Common myeloid progenitor, CD34-positive (primary cell): ENCODE measurements around the gene HDAC9.

Experiments
- CTCF ChIA-PET: fragments of 350-600 bp; sonication (Branson Sonifier 250); formaldehyde crosslinking; loops from one replicate; lab custom pipeline; 2021; ENCODE audit warnings: antibody characterized with exemption; lab: Charles Lee
- POLR2A ChIA-PET: fragments of 350-600 bp; sonication (Branson Sonifier 250); formaldehyde crosslinking; loops from one replicate; lab custom pipeline; 2021; ENCODE audit warnings: antibody characterized with exemption; lab: Charles Lee
- DNase-seq, 3 donors: peaks; one replicate each; pipeline versions ENCODE4 v3.0.0 to v3.0.0-alpha.2; 2013
- H3K27ac ChIP-seq, 2 experiments: 1 replicate in 1 of 2; 2 replicates in 1 of 2; pipeline ENCODE4 v1.7.0; 2013; ENCODE audit warnings: inconsistent platforms in 2 of 2, low read length in 2 of 2, mild to moderate bottlenecking in 2 of 2, low read depth in 1 of 2, moderate library complexity in 1 of 2; ENCODE audit not compliant: severe bottlenecking in 2 of 2, insufficient read depth in 1 of 2, poor library complexity in 1 of 2
- H3K27me3 ChIP-seq, 5 experiments: replicated peaks in 2 of 5; 1 replicate in 3 of 5; 2 replicates in 2 of 5; pipeline versions ENCODE4 v1.6.1 to v1.7.0; 2013; ENCODE audit warnings: low read length in 4 of 5, mild to moderate bottlenecking in 2 of 5, moderate library complexity in 2 of 5, inconsistent platforms in 1 of 5; ENCODE audit not compliant: insufficient read depth in 5 of 5, control insufficient read depth in 4 of 5
- H3K36me3 ChIP-seq, 4 experiments: 1 replicate in 2 of 4; 2 replicates in 2 of 4; pipeline versions ENCODE4 v1.6.1 to v1.7.0; 2013; ENCODE audit warnings: low read length in 3 of 4, control low read depth in 1 of 4, mild to moderate bottlenecking in 1 of 4; ENCODE audit not compliant: control insufficient read depth in 4 of 4, insufficient read depth in 4 of 4
- H3K4me1 ChIP-seq, 4 experiments: 1 replicate in 3 of 4; 2 replicates in 1 of 4; pipeline versions ENCODE4 v1.6.1 to v1.7.1; 2013; ENCODE audit warnings: low read length in 3 of 4, mild to moderate bottlenecking in 3 of 4, control low read depth in 1 of 4, inconsistent platforms in 1 of 4, moderate library complexity in 1 of 4; ENCODE audit not compliant: control insufficient read depth in 4 of 4, insufficient read depth in 4 of 4; ENCODE audit errors: control extremely low read depth in 1 of 4
- H3K4me3 ChIP-seq, 7 experiments: 1 replicate in 4 of 7; 2 replicates in 3 of 7; pipeline versions ENCODE4 v1.5.1 to v1.7.0; 2013; ENCODE audit warnings: mild to moderate bottlenecking in 7 of 7, low read length in 6 of 7, moderate library complexity in 6 of 7, inconsistent platforms in 2 of 7, low read depth in 2 of 7, control low read depth in 1 of 7; ENCODE audit not compliant: insufficient read depth in 4 of 7, control insufficient read depth in 1 of 7; ENCODE audit errors: extremely low read depth in 1 of 7
- H3K9me3 ChIP-seq, 5 experiments: 1 replicate in 4 of 5; 2 replicates in 1 of 5; pipeline versions ENCODE4 v1.6.1 to v1.7.1; 2013; ENCODE audit warnings: low read length in 4 of 5, mild to moderate bottlenecking in 2 of 5, inconsistent platforms in 1 of 5, low read depth in 1 of 5, moderate library complexity in 1 of 5; ENCODE audit not compliant: control insufficient read depth in 4 of 5, insufficient read depth in 2 of 5; ENCODE audit errors: control extremely low read depth in 1 of 5
- WGBS: methylation state at CpG from one replicate; pipeline ENCODE4 v1.1.5; 2013; ENCODE audit not compliant: insufficient coverage; 5-methylcytosine and 5-hydroxymethylcytosine counted together

HDAC9 gene

DNA sequence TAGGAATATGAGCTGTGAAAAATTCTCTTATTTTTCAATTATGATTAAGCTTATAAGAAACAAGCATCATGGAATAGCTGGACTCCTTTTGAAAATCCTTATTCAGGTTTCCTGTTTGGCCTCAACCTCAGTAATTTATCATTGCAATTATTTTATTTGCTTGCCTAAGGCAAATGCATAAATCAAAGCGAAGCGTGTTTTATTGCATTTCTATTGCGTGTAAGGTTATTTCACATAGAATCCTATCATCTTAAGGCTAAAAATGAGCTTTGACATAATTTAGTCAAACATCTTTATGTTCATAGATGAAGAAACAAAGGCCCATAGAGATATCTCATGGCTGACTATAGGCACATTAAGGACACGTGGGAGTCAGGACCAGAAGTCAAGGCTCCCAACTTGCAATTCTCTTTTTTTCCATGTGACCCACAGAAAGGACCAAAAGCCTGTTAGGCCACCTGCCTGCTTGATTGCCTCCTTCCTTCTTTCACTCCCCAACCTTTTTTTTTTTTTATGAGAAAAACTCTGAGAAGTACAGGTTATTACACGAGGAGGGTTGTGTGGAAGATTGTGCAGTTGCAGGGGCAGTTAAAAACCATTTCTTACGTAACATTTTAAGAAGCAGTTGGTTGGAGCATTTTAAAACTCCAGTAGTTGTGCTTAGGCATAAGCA is 261.0 kb downstream of the HDAC9 start:
- H3K4me1 ChIP-seq: no peaks in the 10 kb centered on the region
- 100% methylated on average over 1 of the region's 6 CpGs for WGBS
- no peak overlapping the region for H3K27ac ChIP-seq
- DNase-seq: no peak
- POLR2A ChIA-PET: interaction anchor here (0.6 kb wide), 1 partner anchor 605 kb away, joined by 8 read pairs; no protein-coding TSS in a partner anchor
- no peaks in the 10 kb centered on the region for H3K9me3 ChIP-seq
- CTCF ChIA-PET: no interaction called here
- H3K4me3 ChIP-seq: no peak overlapping the region
- no peaks in the 10 kb centered on the region for H3K36me3 ChIP-seq
- no peaks in the 10 kb centered on the region for H3K27me3 ChIP-seq

- Histone ChIP-seq H3K27me3 (no peaks in the 10 kb centered on the region), H3K9me3 (no peaks in the 10 kb centered on the region), H3K27ac (no peak overlapping the region), H3K36me3 (no peaks in the 10 kb centered on the region), H3K4me3 (no peak overlapping the region), H3K4me1 (no peaks in the 10 kb centered on the region)
- ChIA-PET CTCF (no interaction called here), POLR2A (no interaction called here)
- 96% methylated on average over 5 of the region's 5 CpGs for WGBS
- no peak for DNase-seq
Measured at GRCh38 chr7:18760046-18760445, 264.5 kb downstream of the HDAC9 start.

- Histone ChIP-seq H3K4me3 (no peak overlapping the region), H3K9me3 (no peaks in the 10 kb centered on the region), H3K27me3 (no peaks in the 10 kb centered on the region), H3K36me3 (no peaks in the 10 kb centered on the region), H3K27ac (no peak overlapping the region), H3K4me1 (no peaks in the 10 kb centered on the region)
- 89% methylated on average over 5 of the region's 7 CpGs for WGBS
- no peak for DNase-seq
- CTCF ChIA-PET: no interaction called here
- POLR2A ChIA-PET: no interaction called here
Measured at GRCh38 chr7:18760631-18761445, 265.3 kb downstream of the HDAC9 start.

- DNase-seq: no peak
- ChIA-PET POLR2A (no interaction called here), CTCF (no interaction called here)
- Histone ChIP-seq H3K9me3 (no peaks in the 10 kb centered on the region), H3K36me3 (no peaks in the 10 kb centered on the region), H3K4me3 (no peak overlapping the region), H3K27me3 (no peaks in the 10 kb centered on the region), H3K27ac (no peak overlapping the region), H3K4me1 (no peaks in the 10 kb centered on the region)
- 92% methylated on average over 3 of the region's 3 CpGs for WGBS
Measured at GRCh38 chr7:18762189-18762588, 266.6 kb downstream of the HDAC9 start.

DNA sequence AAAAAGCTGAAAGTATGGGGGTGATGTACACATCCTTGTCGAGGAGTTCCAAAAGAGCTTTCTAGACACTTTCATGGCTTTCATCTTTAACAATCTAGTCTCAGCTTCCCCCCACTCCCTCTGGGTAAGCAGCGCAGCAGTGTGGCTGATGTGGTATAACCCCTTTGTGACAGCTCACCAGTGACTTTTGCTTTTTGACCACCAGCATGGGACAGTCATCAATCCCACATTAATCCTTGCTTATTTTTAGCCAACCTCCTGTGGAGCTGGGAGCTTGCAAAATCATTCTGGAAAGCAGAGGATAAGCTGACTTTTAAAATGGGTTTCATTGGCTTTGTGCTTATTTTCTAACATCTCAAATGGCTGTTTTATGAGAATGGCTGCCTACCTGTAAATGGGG is 272.7 kb downstream of the HDAC9 start:
- ChIA-PET CTCF (no interaction called here), POLR2A (no interaction called here)
- DNase-seq: no peak
- Histone ChIP-seq H3K4me1 (no peaks in the 10 kb centered on the region), H3K27me3 (no peaks in the 10 kb centered on the region), H3K36me3 (no peaks in the 10 kb centered on the region), H3K9me3 (no peaks in the 10 kb centered on the region), H3K4me3 (no peak overlapping the region), H3K27ac (no peak overlapping the region)
- 100% methylated on average over 1 of the region's 2 CpGs for WGBS

- H3K4me1 ChIP-seq: no peaks in the 10 kb centered on the region
- H3K4me3 ChIP-seq: no peak overlapping the region
- ChIA-PET POLR2A (no interaction called here), CTCF (no interaction called here)
- H3K27me3 ChIP-seq: no peaks in the 10 kb centered on the region
- H3K27ac ChIP-seq: no peak overlapping the region
- no peaks in the 10 kb centered on the region for H3K9me3 ChIP-seq
- no peak for DNase-seq
- H3K36me3 ChIP-seq: no peaks in the 10 kb centered on the region
- 100% methylated on average over 6 of the region's 7 CpGs for WGBS
Measured at GRCh38 chr7:18770154-18770811, 274.7 kb downstream of the HDAC9 start.

GRCh38 chr7:18770822-18771221 is 275.3 kb downstream of the HDAC9 start:
- no peak overlapping the region for H3K4me3 ChIP-seq
- H3K9me3 ChIP-seq: no peaks in the 10 kb centered on the region
- no peaks in the 10 kb centered on the region for H3K36me3 ChIP-seq
- CTCF ChIA-PET: no interaction called here
- H3K27me3 ChIP-seq: no peaks in the 10 kb centered on the region
- POLR2A ChIA-PET: interaction anchor here (0.6 kb wide), 1 partner anchor 218 kb away, joined by 3 read pairs; no protein-coding TSS in a partner anchor
- WGBS: 72% methylated on average over 3 of the region's 3 CpGs
- H3K4me1 ChIP-seq: no peaks in the 10 kb centered on the region
- DNase-seq: no peak
- H3K27ac ChIP-seq: no peak overlapping the region
